K562 (cell line): ENCODE measurements around the gene GTF2A1L. TPM values are rescaled to one million over a fixed set of nuclear protein-coding genes. Genes with fewer than 3 reads are reported as not detected.

Experiments
- ATAC-seq: fragments of 200-7000 bp; cut with Tn5 transposase; 3 replicates; pipeline ENCODE4 v1.9.1; 2020; ENCODE audit warnings: moderate library complexity
- BruUV-seq: library from RNA; stranded (reverse); fragments of 400-500 nt; replicated peaks from 2 replicates; lab custom pipeline; 2021; lab: Mats Ljungman, UMichigan
- CTCF ChIA-PET: fragments of 300-600 bp; formaldehyde crosslinking; extraction: SDS; loops from one replicate; lab custom pipeline; 2021; ENCODE audit warnings: low intra/inter-chr PET ratio; lab: Yijun Ruan, JAX
- POLR2A ChIA-PET: fragments of 300-600, 350-650 bp; sonication (Branson Sonifier 250); formaldehyde crosslinking; extraction: SDS; loops from one replicate; lab custom pipeline; 2021; ENCODE audit warnings: antibody characterized with exemption, inconsistent platforms; lab: Yijun Ruan, JAX
- DNase-seq, 4 experiments: peaks; one replicate each; pipeline versions ENCODE4 v3.0.0 to v3.0.0-alpha.2; 2011 to 2018; ENCODE audit warnings: low spot score in 3 of 4, mixed read lengths in 3 of 4; ENCODE audit errors: extremely low read depth in 1 of 4
- FAIRE-seq: peaks from 2 replicates; lab custom pipeline; 2011; peaks lifted over from hg19 to GRCh38; lab: Jason Lieb, UNC
- H2AFZ ChIP-seq: 2 replicates; pipeline ENCODE4 v1.6.0; 2011; ENCODE audit warnings: low read depth, low read length, control low read depth, inconsistent platforms
- H3K27ac ChIP-seq: fragments of 200-600 bp; 3 replicates; pipeline ENCODE4 v1.8.0; 2011; ENCODE audit warnings: low read depth, mild to moderate bottlenecking, control low read depth, inconsistent platforms, low read length, moderate library complexity, mixed read lengths; ENCODE audit errors: extremely low read depth
- H3K27me3 ChIP-seq, 2 experiments: fragments of 300-600 bp in 1 of 2; 2 replicates in 1 of 2; 3 replicates in 1 of 2; pipeline versions ENCODE4 v1.6.0 to v1.8.0; 2011; ENCODE audit warnings: inconsistent platforms in 2 of 2, low read length in 2 of 2, mild to moderate bottlenecking in 1 of 2, mixed read lengths in 1 of 2, moderate library complexity in 1 of 2; ENCODE audit not compliant: control insufficient read depth in 2 of 2, insufficient read depth in 2 of 2
- H3K36me3 ChIP-seq: fragments of 300-600 bp; 3 replicates; pipeline ENCODE4 v1.8.0; 2011; ENCODE audit warnings: mild to moderate bottlenecking, low read length, inconsistent platforms; ENCODE audit not compliant: control insufficient read depth, insufficient read depth
- H3K4me1 ChIP-seq, 2 experiments: fragments of 200-600 bp in 1 of 2; replicated peaks in 1 of 2; 2 replicates in 1 of 2; 3 replicates in 1 of 2; pipeline versions ENCODE4 v1.5.1 to v1.8.0; 2011; ENCODE audit warnings: inconsistent platforms in 2 of 2, low read length in 2 of 2, mild to moderate bottlenecking in 1 of 2, mixed read lengths in 1 of 2, moderate library complexity in 1 of 2; ENCODE audit not compliant: control insufficient read depth in 2 of 2, insufficient read depth in 2 of 2
- H3K4me2 ChIP-seq: 2 replicates; pipeline ENCODE4 v1.6.1; 2011; ENCODE audit warnings: low read length, control low read depth, inconsistent platforms, mixed read lengths; ENCODE audit not compliant: insufficient read depth
- H3K4me3 ChIP-seq: fragments of 200-600 bp; sonication (generic), shearing (Covaris generic); 2 replicates; pipeline ENCODE4 v1.5.1; 2016; ENCODE audit warnings: control low read depth, inconsistent platforms
- H3K79me2 ChIP-seq: fragments of 200-600 bp; 3 replicates; pipeline ENCODE4 v1.8.0; 2011; ENCODE audit warnings: low read length, inconsistent platforms; ENCODE audit not compliant: control insufficient read depth, insufficient read depth
- H3K9ac ChIP-seq, 2 experiments: 2 replicates each; pipeline versions ENCODE4 v1.6.0 to v1.6.1; 2011; ENCODE audit warnings: low read depth in 2 of 2, low read length in 2 of 2, control low read depth in 1 of 2, inconsistent platforms in 1 of 2, mild to moderate bottlenecking in 1 of 2, mixed read lengths in 1 of 2; ENCODE audit not compliant: insufficient read depth in 1 of 2
- H3K9me1 ChIP-seq: one replicate; pipeline ENCODE4 v1.6.0; 2011; ENCODE audit warnings: inconsistent platforms, mild to moderate bottlenecking, low read length, moderate library complexity; ENCODE audit not compliant: control insufficient read depth, insufficient read depth
- H3K9me3 ChIP-seq: replicated peaks from 2 replicates; pipeline ENCODE4 v1.5.1; 2011; ENCODE audit warnings: low read depth, low read length, inconsistent platforms; ENCODE audit not compliant: control insufficient read depth, insufficient read depth
- H4K20me1 ChIP-seq: replicated peaks from 2 replicates; pipeline ENCODE4 v1.6.1; 2011; ENCODE audit warnings: low read length, inconsistent platforms, mixed read lengths; ENCODE audit not compliant: control insufficient read depth, insufficient read depth
- CBFA2T2 ChIP-seq: fragments of 450-650 bp; conservative IDR thresholded peaks from 2 replicates; pipeline ENCODE4 v1.6.1; 2017; ENCODE audit warnings: mild to moderate bottlenecking
- CBFA2T3 ChIP-seq: fragments of 450-650 bp; IDR thresholded peaks from 2 replicates; pipeline ENCODE4 v1.6.1; 2017
- CHD4 ChIP-seq: fragments of 200-600 bp; sonication (generic); IDR thresholded peaks from 3 replicates; pipeline ENCODE4 v1.6.1; 2012; ENCODE audit warnings: low read depth, mild to moderate bottlenecking, mixed read lengths, low read length, inconsistent platforms; ENCODE audit not compliant: insufficient read depth, insufficient replicate concordance, poor library complexity, severe bottlenecking
- EGR1 ChIP-seq: fragments of 450-650 bp; conservative IDR thresholded peaks from 2 replicates; pipeline ENCODE4 v1.6.1; 2017; ENCODE audit warnings: mild to moderate bottlenecking
- FOSL1 ChIP-seq: fragments of 200-800 bp; sonication (Bioruptor generic); conservative IDR thresholded peaks from 2 replicates; pipeline ENCODE4 v1.6.1; 2016; ENCODE audit warnings: missing genetic modification characterization, missing compliant biosample characterization
- HOXB6 ChIP-seq: fragments of 250-450 bp; sonication (Bioruptor Pico); IDR thresholded peaks from 2 replicates; pipeline ENCODE4 v1.5.1; 2022; ENCODE audit warnings: mild to moderate bottlenecking, borderline replicate concordance
- NFIC ChIP-seq: fragments of 450-650 bp; IDR thresholded peaks from 2 replicates; pipeline ENCODE4 v1.6.1; 2017; ENCODE audit warnings: mild to moderate bottlenecking, inconsistent platforms
- PHF20 ChIP-seq: fragments of 450-650 bp; IDR thresholded peaks from 2 replicates; pipeline ENCODE4 v1.6.1; 2018; ENCODE audit not compliant: partially characterized antibody
- POLR2AphosphoS5 ChIP-seq: IDR thresholded peaks from 2 replicates; pipeline ENCODE4 v1.6.1; 2011; ENCODE audit warnings: mild to moderate bottlenecking, low read depth, low read length, moderate library complexity; ENCODE audit not compliant: control insufficient read depth, insufficient read depth
- PRMT5 ChIP-seq: sonication (generic); formaldehyde crosslinking; IDR thresholded peaks from 2 replicates; pipeline ENCODE4 v1.5.0; 2020; ENCODE audit warnings: missing genetic modification reagents
- TARDBP ChIP-seq: fragments of 450-650 bp; IDR thresholded peaks from 2 replicates; pipeline ENCODE4 v1.6.1; 2016
- TRIM24 ChIP-seq, 2 experiments: fragments of 450-650 bp; IDR thresholded peaks; 2 replicates each; pipeline ENCODE4 v1.6.1; 2016
- U2AF1 ChIP-seq: fragments of 200-400 bp; formaldehyde crosslinking; optimal IDR thresholded peaks from 2 replicates; pipeline ENCODE3; 2017; ENCODE audit warnings: mild to moderate bottlenecking, low read depth, low read length, moderate library complexity
- U2AF2 ChIP-seq: fragments of 200-400 bp; formaldehyde crosslinking; optimal IDR thresholded peaks from 2 replicates; pipeline ENCODE3; 2017; ENCODE audit warnings: low read depth, mild to moderate bottlenecking, low read length
- YBX1 ChIP-seq: fragments of 450-650 bp; IDR thresholded peaks from 2 replicates; pipeline ENCODE4 v1.7.1; 2016; ENCODE audit warnings: mild to moderate bottlenecking
- ZNF224 ChIP-seq: sonication (generic); formaldehyde crosslinking; IDR thresholded peaks from 2 replicates; pipeline ENCODE4 v1.8.0; 2022; ENCODE audit warnings: mild to moderate bottlenecking, missing genetic modification reagents
- ZNF324 ChIP-seq: fragments of 250-450 bp; sonication (Bioruptor Pico); IDR thresholded peaks from 2 replicates; pipeline ENCODE4 v1.4.0; 2020; ENCODE audit warnings: mild to moderate bottlenecking
- ZNF76 ChIP-seq: fragments of 250-450 bp; sonication (Bioruptor Pico); IDR thresholded peaks from 2 replicates; pipeline ENCODE4 v1.4.0; 2020; ENCODE audit warnings: mild to moderate bottlenecking, moderate library complexity, borderline replicate concordance
- WGBS: fragments of 100-300 bp; shearing (Covaris generic); methylation state at CpG from one replicate; pipeline ENCODE4 v1.1.6; 2016; ENCODE audit warnings: low coverage, mixed read lengths; ENCODE audit not compliant: insufficient coverage; ENCODE audit errors: missing lambda C conversion rate; 5-methylcytosine and 5-hydroxymethylcytosine counted together
- in situ Hi-C: fragments of 300-500 bp; cut with MboI; formaldehyde crosslinking; loops from 4 replicates; pipeline ENCODE4 v1.15.0; 2018; ENCODE audit warnings: inconsistent platforms, mixed read lengths
- intact Hi-C: fragments of 100-400 bp; cut with micrococcal nuclease; formaldehyde crosslinking; loops from 2 replicates; pipeline ENCODE4 v1.14.2; 2022
- polyA plus RNA-seq, 8 experiments: library from polyadenylated mRNA; depleted of rRNA in 4 of 8; stranded (reverse) in 5 of 8; unstranded in 3 of 8; fragments of >200 nt; fragmentation: Nextera tagmentation in 2 of 8; fragmentation: Illumina TruSeq in 1 of 8; extraction: Ambion mirVana in 2 of 8; extraction: Trizol in 1 of 8; gene quantifications; 2 replicates each; pipeline versions ENCODE4 v1.2.1 to v1.2.3, GENCODE V29; 2011 to 2014; ENCODE audit warnings: inconsistent platforms in 1 of 8, missing spikeins in 1 of 8
- total RNA-seq, 7 experiments: library from RNA; depleted of rRNA in 6 of 7; stranded (reverse); fragments of >200 nt in 6 of 7; fragmentation: Illumina TruSeq in 2 of 7; extraction: Trizol in 2 of 7; gene quantifications; 2 replicates each; pipeline versions ENCODE4 v1.2.1 to v1.2.3, GENCODE V29; 2011 to 2021; ENCODE audit warnings: low replicate concordance in 1 of 7
- TF ChIP-seq, protein P1 (sequence below): sonication (generic); formaldehyde crosslinking; IDR thresholded peaks from 2 replicates; pipeline ENCODE4 v1.8.0; 2022; ENCODE audit warnings: missing genetic modification reagents, mild to moderate bottlenecking, moderate library complexity, borderline replicate concordance
- TF ChIP-seq, protein P2 (sequence below): fragments of 200-800 bp; sonication (Bioruptor generic); IDR thresholded peaks from 2 replicates; pipeline ENCODE4 v1.6.1; 2017; ENCODE audit warnings: missing genetic modification characterization, missing compliant biosample characterization
- TF ChIP-seq, protein P3 (sequence below): sonication (generic); formaldehyde crosslinking; IDR thresholded peaks from 2 replicates; pipeline ENCODE4 v1.8.1; 2022; ENCODE audit warnings: missing genetic modification reagents

GTF2A1L gene
- total and polyA plus RNA-seq, 9 of the 15 experiments (the other 6 are each of a cell fraction or from before 2014, with no cell fraction given), result 0.05 to 0.35 (median 0.12) TPM; not detected in 5

DNA sequence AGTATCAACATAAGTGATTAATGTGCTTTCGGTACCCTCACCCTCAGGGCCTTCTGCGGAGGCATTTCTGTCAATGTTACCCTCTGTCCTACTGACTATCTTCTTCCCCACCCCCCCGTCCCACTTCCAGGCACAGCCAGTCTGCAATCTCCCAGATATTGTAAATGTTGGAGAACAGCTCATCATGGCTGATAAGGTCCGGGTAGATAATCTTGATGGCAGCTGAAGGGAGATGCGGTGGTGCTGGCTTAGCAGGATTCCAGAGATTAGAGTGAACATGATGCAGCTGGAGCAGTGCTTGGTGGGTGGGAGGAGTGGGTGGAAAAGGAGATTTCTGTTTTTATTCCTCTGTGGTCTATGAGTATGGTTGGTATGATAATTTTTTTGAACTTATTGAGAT lies 15.5 kb downstream of the GTF2A1L start:
- ATAC-seq (no peak; the same call in 2 of the 3 replicates), FAIRE-seq (peak; percentile 19), DNase-seq (peak in 2 of 4 experiments; percentile 11 to 33)
- no peaks in the 10 kb centered on the region for H3K9me3 ChIP-seq
- H2AFZ ChIP-seq, result no peak overlapping the region
- no peak overlapping the region for H3K27ac ChIP-seq
- no peak overlapping the region for H3K4me2 ChIP-seq
- H3K9me1 ChIP-seq, result no peaks in the 10 kb centered on the region
- H3K36me3 ChIP-seq, result no peaks in the 10 kb centered on the region
- BruUV-seq, result no TSS peak
- peaks cover 0 to 7% of the 10 kb centered on the region in 2 experiments; a peak in 2 of 5 replicates for H3K4me1 ChIP-seq
- H3K79me2 ChIP-seq, result no peaks in the 10 kb centered on the region
- in situ Hi-C loops, result no loop called here
- H3K9ac ChIP-seq, result no peak overlapping the region
- 0% methylated on average over 5 of the region's 5 CpGs for WGBS
- intact Hi-C loops, result no loop called here
- H4K20me1 ChIP-seq, result no peaks in the 10 kb centered on the region
- H3K4me3 ChIP-seq, result no peak overlapping the region
- ChIA-PET CTCF (no interaction called here), POLR2A (interaction anchor here (0.6 to 0.8 kb wide), 3 partner anchors 73 to 213 kb away, joined by 3 to 4 read pairs (median 3); no protein-coding TSS in a partner anchor)
- peaks cover 0 to 8% of the 10 kb centered on the region in 2 experiments; a peak in 1 of 5 replicates for H3K27me3 ChIP-seq
- no peak for TF ChIP-seq U2AF2
- TF ChIP-seq HOXB6 (CRISPR knock-in tag), result no peak
- no peak for TF ChIP-seq U2AF1
- no peak for TF ChIP-seq PRMT5
- TF ChIP-seq, protein P1, sequence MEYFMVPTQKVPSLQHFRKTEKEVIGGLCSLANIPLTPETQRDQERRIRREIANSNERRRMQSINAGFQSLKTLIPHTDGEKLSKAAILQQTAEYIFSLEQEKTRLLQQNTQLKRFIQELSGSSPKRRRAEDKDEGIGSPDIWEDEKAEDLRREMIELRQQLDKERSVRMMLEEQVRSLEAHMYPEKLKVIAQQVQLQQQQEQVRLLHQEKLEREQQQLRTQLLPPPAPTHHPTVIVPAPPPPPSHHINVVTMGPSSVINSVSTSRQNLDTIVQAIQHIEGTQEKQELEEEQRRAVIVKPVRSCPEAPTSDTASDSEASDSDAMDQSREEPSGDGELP, result no peak
- TF ChIP-seq CBFA2T2, result peak; percentile 84
- TF ChIP-seq, protein P2, sequence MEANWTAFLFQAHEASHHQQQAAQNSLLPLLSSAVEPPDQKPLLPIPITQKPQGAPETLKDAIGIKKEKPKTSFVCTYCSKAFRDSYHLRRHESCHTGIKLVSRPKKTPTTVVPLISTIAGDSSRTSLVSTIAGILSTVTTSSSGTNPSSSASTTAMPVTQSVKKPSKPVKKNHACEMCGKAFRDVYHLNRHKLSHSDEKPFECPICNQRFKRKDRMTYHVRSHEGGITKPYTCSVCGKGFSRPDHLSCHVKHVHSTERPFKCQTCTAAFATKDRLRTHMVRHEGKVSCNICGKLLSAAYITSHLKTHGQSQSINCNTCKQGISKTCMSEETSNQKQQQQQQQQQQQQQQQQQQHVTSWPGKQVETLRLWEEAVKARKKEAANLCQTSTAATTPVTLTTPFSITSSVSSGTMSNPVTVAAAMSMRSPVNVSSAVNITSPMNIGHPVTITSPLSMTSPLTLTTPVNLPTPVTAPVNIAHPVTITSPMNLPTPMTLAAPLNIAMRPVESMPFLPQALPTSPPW (CRISPR knock-in tag), result peak; percentile 53; the same call in 1 of the 2 replicates
- TF ChIP-seq, protein P3, sequence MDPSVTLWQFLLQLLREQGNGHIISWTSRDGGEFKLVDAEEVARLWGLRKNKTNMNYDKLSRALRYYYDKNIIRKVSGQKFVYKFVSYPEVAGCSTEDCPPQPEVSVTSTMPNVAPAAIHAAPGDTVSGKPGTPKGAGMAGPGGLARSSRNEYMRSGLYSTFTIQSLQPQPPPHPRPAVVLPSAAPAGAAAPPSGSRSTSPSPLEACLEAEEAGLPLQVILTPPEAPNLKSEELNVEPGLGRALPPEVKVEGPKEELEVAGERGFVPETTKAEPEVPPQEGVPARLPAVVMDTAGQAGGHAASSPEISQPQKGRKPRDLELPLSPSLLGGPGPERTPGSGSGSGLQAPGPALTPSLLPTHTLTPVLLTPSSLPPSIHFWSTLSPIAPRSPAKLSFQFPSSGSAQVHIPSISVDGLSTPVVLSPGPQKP (CRISPR knock-in tag), result no peak
- TF ChIP-seq FOSL1, result peak; percentile 42
- TF ChIP-seq TARDBP, result no peak
- TF ChIP-seq CBFA2T3, result peak; percentile 87
- peak; percentile 54; a peak in 2 of 4 replicates for TF ChIP-seq TRIM24 (IDR thresholded peaks at IDR 0.05)
- TF ChIP-seq PHF20, result no peak
- TF ChIP-seq NFIC, result peak; percentile 34; the same call in 1 of the 2 replicates
- TF ChIP-seq CHD4, result no peak
- TF ChIP-seq ZNF224 (CRISPR knock-in tag), result no peak
- TF ChIP-seq YBX1, result no peak
- TF ChIP-seq EGR1, result peak; percentile 88
- no peak for TF ChIP-seq ZNF76 (CRISPR knock-in tag)
- TF ChIP-seq ZNF324 (CRISPR knock-in tag), result no peak
- peak; percentile 35; the same call in 1 of the 2 replicates for TF ChIP-seq POLR2AphosphoS5
